GM18520 (cell line): Measurements from ENCODE around the gene MYOC.
"Not testable (repeated sequence)": the region's sequence is repeated elsewhere in the genome, so short reads cannot be mapped to it uniquely, and the experiment has no call there.

ENCODE experiments used
- ATAC-seq: cut with Tn5 transposase; IDR thresholded peaks from one replicate; pipeline ENCODE4 v1.9.1; 2021; ENCODE audit not compliant: unreplicated experiment

Gene MYOC

GRCh38 chr1:171654201-171654941 lies 1.9 kb upstream of the MYOC start:
- no peak for ATAC-seq

GRCh38 chr1:171653796-171654195 lies 1.3 kb upstream of the MYOC start:
- ATAC-seq: no peak

- no peak for ATAC-seq
Measured at GRCh38 chr1:171646249-171646560, 6.3 kb downstream of the MYOC start.

GRCh38 chr1:171645553-171646248 lies 6.8 kb downstream of the MYOC start:
- ATAC-seq: no peak

GRCh38 chr1:171644805-171645483 lies 7.5 kb downstream of the MYOC start:
- ATAC-seq: no peak

GRCh38 chr1:171643156-171643555 lies 9.3 kb downstream of the MYOC start:
- ATAC-seq: no peak

- no peak for ATAC-seq
Measured at GRCh38 chr1:171642197-171642596, 10.3 kb downstream of the MYOC start.

GRCh38 chr1:171641076-171641864 lies 11.2 kb downstream of the MYOC start:
- ATAC-seq: no peak

- ATAC-seq: no peak
Measured at GRCh38 chr1:171640225-171640624, 12.3 kb downstream of the MYOC start.

GRCh38 chr1:171637928-171638576 lies 14.4 kb downstream of the MYOC start:
- no peak for ATAC-seq

- no peak for ATAC-seq
Measured at GRCh38 chr1:171636141-171636540, 16.3 kb downstream of the MYOC start.

GRCh38 chr1:171635661-171636060 lies 16.8 kb downstream of the MYOC start:
- no peak for ATAC-seq

- ATAC-seq: no peak
Measured at GRCh38 chr1:171628225-171628624, 24.3 kb downstream of the MYOC start.

GRCh38 chr1:171627020-171627419 lies 25.5 kb downstream of the MYOC start:
- no peak for ATAC-seq

GRCh38 chr1:171625225-171625624 lies 27.3 kb downstream of the MYOC start:
- no peak for ATAC-seq

- ATAC-seq: no peak
Measured at GRCh38 chr1:171623651-171624331, 28.7 kb downstream of the MYOC start.

- no peak for ATAC-seq
Measured at GRCh38 chr1:171622152-171622462, 30.4 kb downstream of the MYOC start, which contains the start of gene MYOCOS. TSS of gene MYOCOS (plus strand) at chr1:171622243. CDS start at chr1:171623884, 1,641 bp downstream.

GRCh38 chr1:171616586-171616985 lies 35.9 kb downstream of the MYOC start:
- ATAC-seq: no peak

- not testable (repeated sequence) for ATAC-seq
Measured at GRCh38 chr1:171615122-171615906, 37.2 kb downstream of the MYOC start.

GRCh38 chr1:171613282-171613681 lies 39.2 kb downstream of the MYOC start:
- no peak for ATAC-seq
